ENCODE data around the gene CHD5.
"Not testable (repeated sequence)": the region's sequence is repeated elsewhere in the genome, so short reads cannot be mapped to it uniquely, and the experiment has no call there.

The CHD5 gene

GRCh38 chr1:6083801-6084446 lies 96.2 kb downstream of the CHD5 start:
- DNase-seq (ENCODE audit: low read depth): peak; percentile 17
- TF ChIP-seq, protein P1, sequence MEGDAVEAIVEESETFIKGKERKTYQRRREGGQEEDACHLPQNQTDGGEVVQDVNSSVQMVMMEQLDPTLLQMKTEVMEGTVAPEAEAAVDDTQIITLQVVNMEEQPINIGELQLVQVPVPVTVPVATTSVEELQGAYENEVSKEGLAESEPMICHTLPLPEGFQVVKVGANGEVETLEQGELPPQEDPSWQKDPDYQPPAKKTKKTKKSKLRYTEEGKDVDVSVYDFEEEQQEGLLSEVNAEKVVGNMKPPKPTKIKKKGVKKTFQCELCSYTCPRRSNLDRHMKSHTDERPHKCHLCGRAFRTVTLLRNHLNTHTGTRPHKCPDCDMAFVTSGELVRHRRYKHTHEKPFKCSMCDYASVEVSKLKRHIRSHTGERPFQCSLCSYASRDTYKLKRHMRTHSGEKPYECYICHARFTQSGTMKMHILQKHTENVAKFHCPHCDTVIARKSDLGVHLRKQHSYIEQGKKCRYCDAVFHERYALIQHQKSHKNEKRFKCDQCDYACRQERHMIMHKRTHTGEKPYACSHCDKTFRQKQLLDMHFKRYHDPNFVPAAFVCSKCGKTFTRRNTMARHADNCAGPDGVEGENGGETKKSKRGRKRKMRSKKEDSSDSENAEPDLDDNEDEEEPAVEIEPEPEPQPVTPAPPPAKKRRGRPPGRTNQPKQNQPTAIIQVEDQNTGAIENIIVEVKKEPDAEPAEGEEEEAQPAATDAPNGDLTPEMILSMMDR (IDR thresholded peaks at IDR 0.05; ENCODE audit: low read length, missing control alignments): no peak

DNA sequence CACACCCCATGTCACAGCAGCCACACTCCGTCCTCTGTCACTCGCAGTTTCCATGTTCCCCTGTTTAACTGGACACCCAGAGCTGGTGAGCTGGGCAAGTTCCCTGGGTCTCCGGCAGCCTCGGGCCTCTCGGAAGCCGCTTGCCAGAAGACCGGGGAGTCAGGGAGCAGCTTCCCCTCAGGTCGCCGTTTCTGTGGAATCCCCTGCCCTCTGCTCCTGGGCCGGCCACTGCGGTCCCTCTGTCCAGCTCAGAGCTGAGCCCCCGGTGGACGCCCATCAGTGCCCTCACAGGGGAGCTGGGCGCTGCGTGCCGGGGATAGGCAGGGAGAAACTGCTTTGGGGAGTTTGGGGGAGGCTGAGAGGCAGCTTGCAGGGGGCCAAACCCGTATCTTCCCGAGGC lies 96.7 kb downstream of the CHD5 start:
- TF ChIP-seq, protein P1 (IDR thresholded peaks at IDR 0.05; ENCODE audit: low read length, missing control alignments): no peak
- no peak overlapping the region for H3K4me3 ChIP-seq (replicated peaks; ENCODE audit: low read depth, low read length)
- no peak for DNase-seq (ENCODE audit: low read depth)

More at GRCh38 chr1:6083801-6084446, 96.2 kb downstream of the CHD5 start:
- no peak overlapping the region for H3K4me3 ChIP-seq (replicated peaks; ENCODE audit: low read depth, low read length)

GRCh38 chr1:6082430-6082971 lies 97.6 kb downstream of the CHD5 start:
- TF ChIP-seq, protein P1 (IDR thresholded peaks at IDR 0.05; ENCODE audit: low read length, missing control alignments): peak; percentile 45
- DNase-seq (ENCODE audit: low read depth): peak; percentile 35
- H3K4me3 ChIP-seq (replicated peaks; ENCODE audit: low read depth, low read length): no peak overlapping the region

- DNase-seq (ENCODE audit: low read depth): no peak
- TF ChIP-seq, protein P1 (IDR thresholded peaks at IDR 0.05; ENCODE audit: low read length, missing control alignments): no peak
- no peak overlapping the region for H3K4me3 ChIP-seq (replicated peaks; ENCODE audit: low read depth, low read length)
Measured at GRCh38 chr1:6081901-6082300, 98.2 kb downstream of the CHD5 start.

- no peak overlapping the region for H3K4me3 ChIP-seq (replicated peaks; ENCODE audit: low read depth, low read length)
- TF ChIP-seq, protein P1 (IDR thresholded peaks at IDR 0.05; ENCODE audit: low read length, missing control alignments): peak; percentile 10
- DNase-seq (ENCODE audit: low read depth): no peak
Measured at GRCh38 chr1:6080469-6080868, 99.7 kb downstream of the CHD5 start.

DNA sequence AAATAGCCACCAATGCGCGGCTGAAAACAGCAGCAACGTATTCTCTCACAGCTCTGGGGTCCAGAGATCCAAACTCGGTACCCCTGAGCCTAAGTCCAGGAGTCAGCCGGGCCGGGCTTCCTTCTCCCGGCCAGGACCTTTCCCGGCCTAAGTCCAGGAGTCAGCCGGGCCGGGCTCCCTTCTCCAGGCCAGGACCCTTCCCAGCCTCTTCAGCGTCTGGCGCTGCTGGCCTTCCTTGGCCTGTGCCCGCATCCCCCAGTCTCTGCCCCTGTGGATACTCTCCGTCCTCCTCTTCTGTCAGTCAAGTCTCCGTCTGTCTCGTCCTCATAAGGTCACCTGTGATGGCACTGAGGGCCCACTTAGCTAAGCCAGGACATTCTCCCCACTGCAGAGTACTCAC lies 102.2 kb downstream of the CHD5 start:
- TF ChIP-seq, protein P1 (IDR thresholded peaks at IDR 0.05; ENCODE audit: low read length, missing control alignments): no peak
- H3K4me3 ChIP-seq (replicated peaks; ENCODE audit: low read depth, low read length): no peak overlapping the region
- DNase-seq (ENCODE audit: low read depth): no peak

DNA sequence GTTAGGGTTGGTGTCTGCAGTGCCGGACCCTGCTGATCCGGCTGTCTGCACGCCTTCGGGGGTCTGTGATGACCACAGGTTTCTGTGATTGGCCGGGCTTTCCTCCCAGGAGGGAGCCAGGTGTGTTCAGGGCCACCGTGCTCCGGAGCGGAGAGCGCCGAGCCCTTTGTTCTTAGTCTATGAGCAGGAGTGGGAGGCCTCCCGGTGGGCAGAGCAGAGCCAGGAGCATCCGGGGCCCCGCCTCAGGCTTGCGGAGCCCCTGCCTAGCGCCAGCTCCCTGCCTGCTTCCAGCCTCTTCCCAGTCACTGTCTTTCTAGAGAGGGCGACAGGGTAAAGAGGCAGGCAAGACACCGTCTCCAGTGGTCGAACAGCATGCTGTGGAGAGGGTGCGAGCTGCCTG lies 102.6 kb downstream of the CHD5 start:
- H3K4me3 ChIP-seq (replicated peaks; ENCODE audit: low read depth, low read length): no peak overlapping the region
- TF ChIP-seq, protein P1 (IDR thresholded peaks at IDR 0.05; ENCODE audit: low read length, missing control alignments): no peak
- no peak for DNase-seq (ENCODE audit: low read depth)

GRCh38 chr1:6077061-6077460 lies 103.1 kb downstream of the CHD5 start:
- DNase-seq (ENCODE audit: low read depth); H3K4me3 ChIP-seq (replicated peaks; ENCODE audit: low read depth, low read length): not testable (repeated sequence)

Measured in fibroblast of pulmonary artery (primary cell).